Stimulated activated effector memory CD8-positive, alpha-beta T cell treated with anti-CD3 and anti-CD28 coated beads, Interleukin-12 subunit alpha, Interleukin-12 subunit beta, amount 100 ng/mL, for 72 hours (primary cell): ENCODE results near the gene EIF3D.
A peak's percentile ranks its signal among the peaks of the same experiment; 100 is the strongest.

Experiments
- ATAC-seq: fragments of 150-1000 bp; cut with Tn5 transposase; 2 replicates; pipeline ENCODE4 v1.10.0; 2021
- DNase-seq, 2 donors: peaks; one replicate each; pipeline ENCODE4 v3.0.0; 2021 to 2022; ENCODE audit warnings: low spot score in 2 of 2
- H3K27ac Mint-ChIP-seq: one replicate; pipeline ENCODE4 v1.8.0; 2022; ENCODE audit warnings: mild to moderate bottlenecking, mixed read lengths
- H3K36me3 Mint-ChIP-seq: one replicate; pipeline ENCODE4 v1.8.0; 2022; ENCODE audit warnings: mild to moderate bottlenecking, mixed read lengths
- H3K4me1 Mint-ChIP-seq: one replicate; pipeline ENCODE4 v1.8.0; 2022; ENCODE audit warnings: mixed read lengths
- H3K4me3 Mint-ChIP-seq: one replicate; pipeline ENCODE4 v1.8.0; 2022; ENCODE audit warnings: mild to moderate bottlenecking, mixed read lengths
- H3K9me3 Mint-ChIP-seq: one replicate; pipeline ENCODE4 v1.8.0; 2022; ENCODE audit warnings: mixed read lengths

Gene EIF3D

GRCh38 chr22:36467946-36468345, 61.0 kb downstream of the EIF3D start:
- Mint-ChIP-seq H3K36me3 (peaks cover 44% of the 10 kb centered on the region), H3K27ac (peak overlapping the region; percentile 86), H3K4me3 (no peak overlapping the region), H3K4me1 (peaks cover 25% of the 10 kb centered on the region), H3K9me3 (no peaks in the 10 kb centered on the region)
- ATAC-seq (peak; percentile 33), DNase-seq (no peak)

DNA sequence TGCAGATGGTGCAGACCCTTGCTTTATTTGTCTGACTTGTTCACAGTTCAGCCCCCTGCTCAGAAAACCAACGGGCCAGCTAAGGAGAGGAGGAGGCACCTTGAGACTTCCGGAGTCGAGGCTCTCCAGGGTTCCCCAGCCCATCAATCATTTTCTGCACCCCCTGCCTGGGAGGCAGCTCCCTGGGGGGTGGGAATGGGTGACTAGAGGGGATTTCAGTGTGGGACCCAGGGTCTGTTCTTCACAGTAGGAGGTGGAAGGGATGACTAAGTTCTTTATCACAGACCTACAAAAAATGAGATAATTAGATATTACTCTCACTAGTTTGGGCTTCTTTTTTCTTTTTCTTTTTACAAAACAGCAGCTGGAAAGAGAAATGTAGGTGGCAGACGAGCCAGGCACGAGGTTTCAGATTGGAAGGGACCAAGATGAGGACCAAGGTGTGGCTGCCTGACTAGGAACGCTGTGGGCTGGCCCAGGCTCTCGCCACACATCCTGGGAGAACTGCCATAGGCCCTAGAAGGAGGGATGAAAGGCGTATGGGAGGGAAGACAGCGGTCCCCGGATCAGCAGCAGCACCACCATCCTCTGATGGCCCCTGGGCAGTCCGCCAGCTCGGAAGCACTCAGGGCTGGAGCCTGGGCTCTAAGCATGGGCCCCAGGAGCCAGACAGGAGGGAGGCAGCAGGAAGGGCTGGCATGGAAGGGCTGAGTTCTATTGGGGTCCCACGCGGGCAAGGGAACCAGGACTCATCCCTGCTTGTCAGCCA, 61.7 kb downstream of the EIF3D start:
- Mint-ChIP-seq H3K4me3 (no peak overlapping the region), H3K9me3 (no peaks in the 10 kb centered on the region), H3K36me3 (peaks cover 37% of the 10 kb centered on the region), H3K4me1 (peaks cover 25% of the 10 kb centered on the region), H3K27ac (peak overlapping the region; percentile 86)
- no peak for ATAC-seq
- no peak for DNase-seq

- Mint-ChIP-seq H3K9me3 (no peaks in the 10 kb centered on the region), H3K4me1 (peaks cover 25% of the 10 kb centered on the region), H3K4me3 (no peak overlapping the region), H3K36me3 (peaks cover 27% of the 10 kb centered on the region), H3K27ac (peak overlapping the region; percentile 86)
- ATAC-seq (no peak), DNase-seq (no peak)
These were observed 62.7 kb downstream of the EIF3D start for GRCh38 chr22:36466258-36466657.

DNA sequence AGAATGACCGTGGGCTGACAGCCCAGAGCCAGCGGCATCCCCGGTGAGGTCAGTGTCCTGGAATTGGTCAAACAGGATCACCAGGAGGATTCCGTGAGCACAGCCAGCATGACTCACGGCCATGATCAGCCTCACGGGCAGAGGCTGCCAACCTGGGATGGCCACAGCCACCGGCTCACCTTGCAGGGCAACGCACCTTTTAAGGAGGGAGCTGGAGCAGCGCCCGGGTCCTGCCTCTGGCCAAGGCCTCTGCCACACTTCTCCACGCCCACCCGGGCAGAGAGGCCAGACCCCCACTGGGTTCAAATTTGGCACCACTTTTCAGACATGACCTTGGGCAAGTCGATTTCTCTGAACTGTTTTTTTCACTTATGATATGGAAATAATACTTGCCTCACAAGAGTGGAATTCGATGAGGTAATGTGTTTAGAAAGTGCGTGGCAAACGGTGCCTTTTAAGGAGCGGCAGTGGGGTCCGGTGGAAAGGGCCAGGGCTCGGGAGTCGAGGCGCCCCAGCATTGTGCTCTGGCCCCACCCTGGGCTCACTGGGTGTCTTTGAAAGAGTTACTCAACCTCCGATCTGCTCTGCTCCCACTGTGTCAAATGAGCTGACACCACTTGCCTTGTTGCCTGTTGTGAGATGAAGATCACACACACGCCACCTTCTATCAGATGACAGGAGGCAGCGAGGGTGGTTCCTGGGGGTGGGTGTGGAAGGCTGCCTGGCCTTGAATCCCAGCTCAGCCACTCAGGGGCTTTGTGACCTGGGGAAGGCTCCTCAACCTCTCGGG, 63.5 kb downstream of the EIF3D start:
- Mint-ChIP-seq H3K4me3 (no peak overlapping the region), H3K36me3 (peaks cover 20% of the 10 kb centered on the region), H3K27ac (peak overlapping the region; percentile 86), H3K4me1 (peaks cover 23% of the 10 kb centered on the region), H3K9me3 (no peaks in the 10 kb centered on the region)
- DNase-seq (no peak), ATAC-seq (no peak)

- peaks cover 17% of the 10 kb centered on the region for H3K4me1 Mint-ChIP-seq
- DNase-seq (no peak), ATAC-seq (no peak)
- peaks cover 15% of the 10 kb centered on the region for H3K36me3 Mint-ChIP-seq
- no peak overlapping the region for H3K4me3 Mint-ChIP-seq
- no peaks in the 10 kb centered on the region for H3K9me3 Mint-ChIP-seq
- H3K27ac Mint-ChIP-seq: no peak overlapping the region
These were observed 64.2 kb downstream of the EIF3D start for GRCh38 chr22:36464715-36465231.

DNA sequence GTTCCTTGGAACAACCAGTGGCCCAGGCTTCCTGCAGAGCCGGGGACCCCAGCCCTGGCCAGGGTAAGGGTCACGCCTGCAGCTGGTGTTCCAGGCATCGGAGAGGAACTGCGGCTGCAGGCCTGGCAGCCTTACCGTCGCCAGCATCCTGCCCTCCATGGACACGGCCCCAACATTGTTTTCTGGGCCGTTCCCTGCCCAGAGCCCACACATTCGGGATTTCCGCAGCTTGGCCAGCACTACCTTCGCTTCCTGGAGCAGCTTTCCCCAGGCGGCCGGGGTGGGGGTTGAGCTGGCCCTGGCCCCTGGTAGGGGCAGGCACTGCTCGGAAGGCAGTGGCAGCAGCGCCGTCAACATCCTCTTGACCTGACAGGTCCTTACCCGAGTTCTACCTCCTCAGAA, 65.2 kb downstream of the EIF3D start:
- H3K4me1 Mint-ChIP-seq: peaks cover 17% of the 10 kb centered on the region
- DNase-seq: no peak
- no peak overlapping the region for H3K27ac Mint-ChIP-seq
- H3K4me3 Mint-ChIP-seq: no peak overlapping the region
- peaks cover 15% of the 10 kb centered on the region for H3K36me3 Mint-ChIP-seq
- no peak for ATAC-seq
- no peaks in the 10 kb centered on the region for H3K9me3 Mint-ChIP-seq

GRCh38 chr22:36461665-36462649, 67.0 kb downstream of the EIF3D start:
- peaks cover 5% of the 10 kb centered on the region for H3K4me1 Mint-ChIP-seq
- H3K36me3 Mint-ChIP-seq: peaks cover 4% of the 10 kb centered on the region
- DNase-seq (no peak), ATAC-seq (no peak)
- H3K4me3 Mint-ChIP-seq: no peak overlapping the region
- H3K9me3 Mint-ChIP-seq: no peaks in the 10 kb centered on the region
- H3K27ac Mint-ChIP-seq: peak overlapping the region; percentile 60
